ENCODE measurements around the gene SLC1A7. TPM values are rescaled to one million over a fixed set of nuclear protein-coding genes. Genes with fewer than 3 reads are reported as not detected.

Gene SLC1A7
- total RNA-seq, 2 experiments from 2014 or later, result not detected

- Mint-ChIP-seq H3K9me3 (ENCODE audit: low read depth) (no peaks in the 10 kb centered on the region), H3K27me3 (no peaks in the 10 kb centered on the region), H3K4me3 (no peak overlapping the region), H3K4me1 (no peaks in the 10 kb centered on the region), H3K36me3 (ENCODE audit: low read depth) (no peaks in the 10 kb centered on the region), H3K27ac (no peak overlapping the region)
- no peak for ATAC-seq
- no peak for DNase-seq
- POLR2A ChIA-PET, result no interaction called here
- intact Hi-C loops (cut with DNase I, micrococcal nuclease), result no loop called here
- CTCF ChIA-PET, result interaction anchor here (1.4 kb wide), 1 partner anchor 10 kb away, joined by 3 read pairs; no protein-coding TSS in a partner anchor
These were observed 66.3 kb downstream of the SLC1A7 start for GRCh38 chr1:53076165-53076564.

- no peaks in the 10 kb centered on the region for H3K9me3 Mint-ChIP-seq (ENCODE audit: low read depth)
- DNase-seq (no peak), ATAC-seq (no peak)
- no peak overlapping the region for H3K4me3 Mint-ChIP-seq
- H3K27me3 Mint-ChIP-seq, result no peaks in the 10 kb centered on the region
- intact Hi-C loops (cut with DNase I, micrococcal nuclease), result no loop called here
- no peak overlapping the region for H3K27ac Mint-ChIP-seq
- H3K4me1 Mint-ChIP-seq, result no peaks in the 10 kb centered on the region
- no peaks in the 10 kb centered on the region for H3K36me3 Mint-ChIP-seq (ENCODE audit: low read depth)
- CTCF ChIA-PET, result interaction anchor here (1.4 kb wide), 1 partner anchor 9 kb away, joined by 3 read pairs; no protein-coding TSS in a partner anchor
- POLR2A ChIA-PET, result no interaction called here
These were observed 66.7 kb downstream of the SLC1A7 start for GRCh38 chr1:53075761-53076163.

GRCh38 chr1:53075206-53075605 is 67.2 kb downstream of the SLC1A7 start:
- Mint-ChIP-seq H3K9me3 (ENCODE audit: low read depth) (no peaks in the 10 kb centered on the region), H3K36me3 (ENCODE audit: low read depth) (no peaks in the 10 kb centered on the region), H3K27ac (no peak overlapping the region), H3K4me3 (no peak overlapping the region), H3K4me1 (no peaks in the 10 kb centered on the region), H3K27me3 (no peaks in the 10 kb centered on the region)
- no peak for DNase-seq
- ChIA-PET POLR2A (no interaction called here), CTCF (interaction anchor here (0.6 kb wide), 1 partner anchor 18 kb away, joined by 3 read pairs; no protein-coding TSS in a partner anchor)
- intact Hi-C loops (cut with DNase I, micrococcal nuclease), result no loop called here
- no peak for ATAC-seq

- Mint-ChIP-seq H3K27ac (no peak overlapping the region), H3K9me3 (ENCODE audit: low read depth) (no peaks in the 10 kb centered on the region), H3K4me3 (no peak overlapping the region), H3K27me3 (no peaks in the 10 kb centered on the region), H3K4me1 (no peaks in the 10 kb centered on the region), H3K36me3 (ENCODE audit: low read depth) (no peaks in the 10 kb centered on the region)
- POLR2A ChIA-PET, result no interaction called here
- intact Hi-C loops (cut with DNase I, micrococcal nuclease), result no loop called here
- ATAC-seq (no peak), DNase-seq (no peak)
- CTCF ChIA-PET, result interaction anchor here (0.6 kb wide), 1 partner anchor 19 kb away, joined by 3 read pairs; no protein-coding TSS in a partner anchor
These were observed 67.9 kb downstream of the SLC1A7 start for GRCh38 chr1:53074313-53075154.

GRCh38 chr1:53073868-53074311 is 68.5 kb downstream of the SLC1A7 start:
- intact Hi-C loops (cut with DNase I, micrococcal nuclease), result no loop called here
- CTCF ChIA-PET, result no interaction called here
- no peaks in the 10 kb centered on the region for H3K9me3 Mint-ChIP-seq (ENCODE audit: low read depth)
- H3K36me3 Mint-ChIP-seq (ENCODE audit: low read depth), result no peaks in the 10 kb centered on the region
- DNase-seq (no peak), ATAC-seq (no peak)
- H3K27ac Mint-ChIP-seq, result no peak overlapping the region
- POLR2A ChIA-PET, result no interaction called here
- no peak overlapping the region for H3K4me3 Mint-ChIP-seq
- H3K4me1 Mint-ChIP-seq, result no peaks in the 10 kb centered on the region
- no peaks in the 10 kb centered on the region for H3K27me3 Mint-ChIP-seq

GRCh38 chr1:53073287-53073686 is 69.2 kb downstream of the SLC1A7 start:
- no peak for DNase-seq
- no peaks in the 10 kb centered on the region for H3K27me3 Mint-ChIP-seq
- H3K4me3 Mint-ChIP-seq, result no peak overlapping the region
- H3K9me3 Mint-ChIP-seq (ENCODE audit: low read depth), result no peaks in the 10 kb centered on the region
- ATAC-seq, result no peak
- CTCF ChIA-PET, result interaction anchor here (0.5 kb wide), 1 partner anchor 209 kb away, joined by 3 read pairs; no protein-coding TSS in a partner anchor
- no peaks in the 10 kb centered on the region for H3K36me3 Mint-ChIP-seq (ENCODE audit: low read depth)
- H3K4me1 Mint-ChIP-seq, result no peaks in the 10 kb centered on the region
- intact Hi-C loops (cut with DNase I, micrococcal nuclease), result no loop called here
- H3K27ac Mint-ChIP-seq, result no peak overlapping the region
- POLR2A ChIA-PET, result no interaction called here

- Mint-ChIP-seq H3K4me1 (no peaks in the 10 kb centered on the region), H3K4me3 (no peak overlapping the region), H3K36me3 (ENCODE audit: low read depth) (no peaks in the 10 kb centered on the region), H3K27me3 (no peaks in the 10 kb centered on the region), H3K9me3 (ENCODE audit: low read depth) (no peaks in the 10 kb centered on the region), H3K27ac (no peak overlapping the region)
- intact Hi-C loops (cut with DNase I, micrococcal nuclease), result no loop called here
- CTCF ChIA-PET, result interaction anchor here (0.5 kb wide), 1 partner anchor 344 kb away, joined by 3 read pairs; no protein-coding TSS in a partner anchor
- no peak for ATAC-seq
- DNase-seq, result no peak
- POLR2A ChIA-PET, result no interaction called here
These were observed 70.5 kb downstream of the SLC1A7 start for GRCh38 chr1:53071915-53072314.

GRCh38 chr1:53071167-53071865 is 71.1 kb downstream of the SLC1A7 start:
- DNase-seq (no peak), ATAC-seq (no peak)
- no peaks in the 10 kb centered on the region for H3K9me3 Mint-ChIP-seq (ENCODE audit: low read depth)
- intact Hi-C loops (cut with DNase I, micrococcal nuclease), result no loop called here
- CTCF ChIA-PET, result interaction anchor here (0.5 kb wide), 1 partner anchor 344 kb away, joined by 3 read pairs; no protein-coding TSS in a partner anchor
- POLR2A ChIA-PET, result no interaction called here
- H3K27me3 Mint-ChIP-seq, result peaks cover 2% of the 10 kb centered on the region
- no peak overlapping the region for H3K4me3 Mint-ChIP-seq
- H3K4me1 Mint-ChIP-seq, result no peaks in the 10 kb centered on the region
- no peak overlapping the region for H3K27ac Mint-ChIP-seq
- no peaks in the 10 kb centered on the region for H3K36me3 Mint-ChIP-seq (ENCODE audit: low read depth)

- ChIA-PET POLR2A (no interaction called here), CTCF (no interaction called here)
- H3K27ac Mint-ChIP-seq, result no peak overlapping the region
- ATAC-seq (no peak), DNase-seq (no peak)
- no peaks in the 10 kb centered on the region for H3K36me3 Mint-ChIP-seq (ENCODE audit: low read depth)
- H3K27me3 Mint-ChIP-seq, result peaks cover 4% of the 10 kb centered on the region
- H3K4me3 Mint-ChIP-seq, result no peak overlapping the region
- no peaks in the 10 kb centered on the region for H3K4me1 Mint-ChIP-seq
- intact Hi-C loops (cut with DNase I, micrococcal nuclease), result no loop called here
- H3K9me3 Mint-ChIP-seq (ENCODE audit: low read depth), result no peaks in the 10 kb centered on the region
These were observed 71.8 kb downstream of the SLC1A7 start for GRCh38 chr1:53070621-53071020.

- no peaks in the 10 kb centered on the region for H3K4me1 Mint-ChIP-seq
- no peak for DNase-seq
- no peak for ATAC-seq
These were observed 72.6 kb downstream of the SLC1A7 start for GRCh38 chr1:53069663-53070327.

GRCh38 chr1:53069265-53069662 is 73.2 kb downstream of the SLC1A7 start:
- DNase-seq, result no peak
- POLR2A ChIA-PET, result no interaction called here

More at GRCh38 chr1:53069663-53070327, 72.6 kb downstream of the SLC1A7 start:
- CTCF ChIA-PET, result no interaction called here
- Mint-ChIP-seq H3K4me3 (no peak overlapping the region), H3K9me3 (ENCODE audit: low read depth) (no peaks in the 10 kb centered on the region), H3K27me3 (peaks cover 8% of the 10 kb centered on the region), H3K27ac (no peak overlapping the region), H3K36me3 (ENCODE audit: low read depth) (no peaks in the 10 kb centered on the region)
- intact Hi-C loops (cut with DNase I, micrococcal nuclease), result loop anchor here in 1 of 2 experiments (10.0 kb wide), 1 partner anchor 115 kb away; no protein-coding TSS in a partner anchor
- POLR2A ChIA-PET, result no interaction called here

More at GRCh38 chr1:53069265-53069662, 73.2 kb downstream of the SLC1A7 start:
- Mint-ChIP-seq H3K4me3 (no peak overlapping the region), H3K27me3 (peaks cover 8% of the 10 kb centered on the region), H3K4me1 (no peaks in the 10 kb centered on the region), H3K36me3 (ENCODE audit: low read depth) (no peaks in the 10 kb centered on the region), H3K9me3 (ENCODE audit: low read depth) (no peaks in the 10 kb centered on the region), H3K27ac (no peak overlapping the region)
- CTCF ChIA-PET, result interaction anchor here (0.5 kb wide), 1 partner anchor 296 kb away, joined by 4 read pairs; no protein-coding TSS in a partner anchor
- ATAC-seq, result no peak
- intact Hi-C loops (cut with DNase I, micrococcal nuclease), result loop anchor here in 1 of 2 experiments (10.0 kb wide), 1 partner anchor 116 kb away; no protein-coding TSS in a partner anchor
